HepG2 (cell line): ENCODE measurements around the gene CPB1. TPM values are rescaled to one million over a fixed set of nuclear protein-coding genes. Genes with fewer than 3 reads are reported as not detected.

Experiments
- ATAC-seq: fragments of 200-7000 bp; cut with Tn5 transposase; 3 replicates; pipeline ENCODE4 v1.9.1; 2020; ENCODE audit warnings: mild to moderate bottlenecking, moderate library complexity
- BruUV-seq: library from RNA; stranded (reverse); fragments of 400-500 nt; replicated peaks from 2 replicates; lab custom pipeline; 2021; lab: Mats Ljungman, UMichigan
- CTCF ChIA-PET: fragments of 300-600 bp; formaldehyde crosslinking; extraction: SDS; loops from one replicate; lab custom pipeline; 2021; ENCODE audit warnings: low total read pairs, inconsistent platforms, low intra/inter-chr PET ratio; lab: Yijun Ruan, JAX
- POLR2A ChIA-PET: fragments of 350-600 bp; sonication (Branson Sonifier 250); formaldehyde crosslinking; loops from one replicate; lab custom pipeline; 2020; ENCODE audit warnings: antibody characterized with exemption, inconsistent platforms; lab: Yijun Ruan, JAX
- DNase-seq: peaks from one replicate; pipeline ENCODE4 v3.0.0-alpha.2; 2015; ENCODE audit warnings: low spot score
- FAIRE-seq: peaks from 3 replicates; lab custom pipeline; 2011; peaks lifted over from hg19 to GRCh38; lab: Jason Lieb, UNC
- H2AFZ ChIP-seq: one replicate; pipeline ENCODE4 v1.6.1; 2011; ENCODE audit warnings: low read length, inconsistent platforms
- H3K27ac ChIP-seq: fragments of 300-600 bp; 3 replicates; pipeline ENCODE4 v1.8.0; 2011; ENCODE audit warnings: mixed run types, mild to moderate bottlenecking, mixed read lengths, low read length, inconsistent platforms; ENCODE audit not compliant: insufficient read depth; ENCODE audit errors: extremely low read length
- H3K27me3 ChIP-seq, 2 experiments: fragments of 200-600 bp in 1 of 2; 2 replicates in 1 of 2; 3 replicates in 1 of 2; pipeline versions ENCODE4 v1.6.0 to v1.8.0; 2011; ENCODE audit warnings: low read length in 2 of 2, mild to moderate bottlenecking in 2 of 2, moderate library complexity in 2 of 2, inconsistent platforms in 1 of 2; ENCODE audit not compliant: insufficient read depth in 2 of 2, control insufficient read depth in 1 of 2
- H3K36me3 ChIP-seq, 2 experiments: fragments of 200-600 bp in 1 of 2; replicated peaks in 1 of 2; 2 replicates in 1 of 2; 3 replicates in 1 of 2; pipeline versions ENCODE4 v1.5.1 to v1.8.0; 2011; ENCODE audit warnings: low read length in 2 of 2, inconsistent platforms in 1 of 2; ENCODE audit not compliant: insufficient read depth in 2 of 2, control insufficient read depth in 1 of 2
- H3K4me1 ChIP-seq: 2 replicates; pipeline ENCODE4 v1.5.1; 2012; ENCODE audit warnings: low read length, inconsistent platforms; ENCODE audit not compliant: insufficient read depth
- H3K4me2 ChIP-seq: 2 replicates; pipeline ENCODE4 v1.6.0; 2011; ENCODE audit warnings: low read depth, low read length, inconsistent platforms
- H3K4me3 ChIP-seq, 3 experiments: fragments of 200-600 bp in 1 of 3; sonication (generic), shearing (Covaris generic) in 1 of 3; replicated peaks in 1 of 3; 2 replicates each; pipeline ENCODE4 v1.5.1; 2011 to 2016; ENCODE audit warnings: low read length in 3 of 3, inconsistent platforms in 2 of 3, low read depth in 2 of 3, mild to moderate bottlenecking in 2 of 3, control low read depth in 1 of 3, mixed read lengths in 1 of 3; ENCODE audit not compliant: insufficient read depth in 1 of 3
- H3K79me2 ChIP-seq: one replicate; pipeline ENCODE4 v1.6.1; 2011; ENCODE audit warnings: low read length, inconsistent platforms; ENCODE audit not compliant: insufficient read depth
- H3K9ac ChIP-seq: 2 replicates; pipeline ENCODE4 v1.6.0; 2011; ENCODE audit warnings: mild to moderate bottlenecking, low read depth, low read length, inconsistent platforms; ENCODE audit not compliant: insufficient read depth
- H3K9me3 ChIP-seq: 2 replicates; pipeline ENCODE4 v1.5.1; 2012; ENCODE audit warnings: mild to moderate bottlenecking, low read length
- H4K20me1 ChIP-seq: 2 replicates; pipeline ENCODE4 v1.6.0; 2011; ENCODE audit warnings: inconsistent platforms, mild to moderate bottlenecking, low read length, moderate library complexity; ENCODE audit not compliant: insufficient read depth
- ELF1 ChIP-seq: sonication (generic); formaldehyde crosslinking; IDR thresholded peaks from 2 replicates; pipeline ENCODE4 v1.4.0; 2020; ENCODE audit warnings: missing genetic modification reagents
- GATAD2A ChIP-seq: IDR thresholded peaks from 2 replicates; pipeline ENCODE4 v1.6.1; 2016
- GLI4 ChIP-seq: sonication (generic); formaldehyde crosslinking; IDR thresholded peaks from 2 replicates; pipeline ENCODE4 v1.5.1; 2020; ENCODE audit warnings: missing genetic modification reagents, mild to moderate bottlenecking, moderate library complexity, borderline replicate concordance
- HIVEP1 ChIP-seq: sonication (generic); formaldehyde crosslinking; IDR thresholded peaks from 2 replicates; pipeline ENCODE4 v1.4.0; 2020; ENCODE audit warnings: mild to moderate bottlenecking, missing genetic modification reagents
- NR2F2 ChIP-seq: IDR thresholded peaks from 2 replicates; pipeline ENCODE4 v1.6.1; 2012; ENCODE audit warnings: low read depth, inconsistent platforms, borderline replicate concordance
- SMARCC2 ChIP-seq: fragments of 450-650 bp; IDR thresholded peaks from 2 replicates; pipeline ENCODE4 v1.6.1; 2017; ENCODE audit warnings: antibody characterized with exemption, mild to moderate bottlenecking
- ZNF121 ChIP-seq: sonication (generic); formaldehyde crosslinking; IDR thresholded peaks from 2 replicates; pipeline ENCODE4 v1.5.0; 2020; ENCODE audit warnings: mild to moderate bottlenecking, missing genetic modification reagents
- ZNF326 ChIP-seq: sonication (generic); formaldehyde crosslinking; IDR thresholded peaks from 2 replicates; pipeline ENCODE4 v1.4.0; 2020; ENCODE audit warnings: missing genetic modification reagents, borderline replicate concordance
- ZNF607 ChIP-seq: sonication (generic); formaldehyde crosslinking; IDR thresholded peaks from 2 replicates; pipeline ENCODE4 v1.5.1; 2020; ENCODE audit warnings: missing genetic modification reagents, mild to moderate bottlenecking, borderline replicate concordance
- ZSCAN31 ChIP-seq: sonication (generic); formaldehyde crosslinking; IDR thresholded peaks from 2 replicates; pipeline ENCODE4 v1.5.0; 2020; ENCODE audit warnings: low read depth, mild to moderate bottlenecking, missing genetic modification reagents
- WGBS: methylation state at CpG from one replicate; pipeline ENCODE4 v1.1.6; 2017; ENCODE audit warnings: low lambda C conversion rate; 5-methylcytosine and 5-hydroxymethylcytosine counted together
- in situ Hi-C: cut with HindIII; loops from 2 replicates; pipeline ENCODE4 v1.10.0; 2017; ENCODE audit warnings: low pct_unique_long_range_greater_than_20kb; ENCODE audit not compliant: extremely low pct_ligation_motif_present
- intact Hi-C: fragments of 100-400 bp; cut with micrococcal nuclease; formaldehyde crosslinking; loops from one replicate; pipeline ENCODE4 v1.10.0; 2022; ENCODE audit not compliant: unreplicated experiment
- polyA plus RNA-seq, 8 experiments: library from polyadenylated mRNA; depleted of rRNA in 3 of 8; stranded (reverse) in 7 of 8; unstranded in 1 of 8; fragments of >200 nt; fragmentation: Illumina TruSeq in 4 of 8; extraction: Trizol in 4 of 8; gene quantifications; 2 replicates each; pipeline versions ENCODE4 v1.2.1 to v1.2.3, GENCODE V29; 2011 to 2016; ENCODE audit warnings: low read depth in 4 of 8, missing spikeins in 1 of 8, mixed read lengths in 1 of 8; ENCODE audit not compliant: insufficient read depth in 1 of 8
- total RNA-seq, 5 experiments: library from RNA; depleted of rRNA; stranded (reverse); fragments of >200 nt; fragmentation: Illumina TruSeq; extraction: Trizol; gene quantifications; 2 replicates each; pipeline ENCODE4 v1.2.3, GENCODE V29; 2016; ENCODE audit warnings: low read depth in 1 of 5

CPB1 gene
- total and polyA plus RNA-seq, 2 of the 13 experiments (the other 11 are each of a cell fraction or from before 2014, with no cell fraction given) = not detected

GRCh38 chr3:148833223-148833622 is 5.6 kb downstream of the CPB1 start:
- TF ChIP-seq ELF1 (CRISPR knock-in tag) (no peak), GLI4 (CRISPR knock-in tag) (no peak), GATAD2A (no peak), ZNF607 (CRISPR knock-in tag) (no peak), ZNF121 (CRISPR knock-in tag) (no peak)
- Histone ChIP-seq H2AFZ (no peak overlapping the region), H3K4me1 (no peaks in the 10 kb centered on the region), H3K9ac (no peak overlapping the region), H3K4me2 (no peak overlapping the region), H3K4me3 (no peak overlapping the region), H3K27ac (no peak overlapping the region), H3K36me3 (no peaks in the 10 kb centered on the region), H3K79me2 (no peaks in the 10 kb centered on the region), H3K27me3 (no peaks in the 10 kb centered on the region), H3K9me3 (no peaks in the 10 kb centered on the region), H4K20me1 (no peaks in the 10 kb centered on the region)
- intact Hi-C loops = no loop called here
- DNase-seq (no peak), FAIRE-seq (no peak), ATAC-seq (no peak)
- in situ Hi-C loops = no loop called here
- 47% methylated on average over 3 of the region's 3 CpGs for WGBS
- CTCF ChIA-PET = no interaction called here
- POLR2A ChIA-PET = no interaction called here
- BruUV-seq = no TSS peak

- no peaks in the 10 kb centered on the region; a peak in 1 of 5 replicates for H3K27me3 ChIP-seq
- no peaks in the 10 kb centered on the region for H3K9me3 ChIP-seq
- POLR2A ChIA-PET = no interaction called here
- H3K36me3 ChIP-seq = no peaks in the 10 kb centered on the region
- no peak overlapping the region for H3K4me2 ChIP-seq
- in situ Hi-C loops = no loop called here
- FAIRE-seq (no peak), ATAC-seq (no peak), DNase-seq (no peak)
- H3K9ac ChIP-seq = no peak overlapping the region
- H3K27ac ChIP-seq = no peak overlapping the region
- H3K4me1 ChIP-seq = no peaks in the 10 kb centered on the region
- H3K4me3 ChIP-seq = no peak overlapping the region
- CTCF ChIA-PET = no interaction called here
- TF ChIP-seq ZNF326 (CRISPR knock-in tag) (no peak), HIVEP1 (CRISPR knock-in tag) (no peak), NR2F2 (no peak), SMARCC2 (no peak), ZSCAN31 (CRISPR knock-in tag) (no peak)
- intact Hi-C loops = no loop called here
- BruUV-seq = no TSS peak
- no peak overlapping the region for H2AFZ ChIP-seq
- H4K20me1 ChIP-seq = 0 out of 2 replicates have a peak, but pooled peaks cover 3% of the 10 kb centered on the region
- H3K79me2 ChIP-seq = no peaks in the 10 kb centered on the region
Measured at GRCh38 chr3:148839805-148840204, 12.2 kb downstream of the CPB1 start.
